ENCODE results near the gene TMEM63C. TPM values are rescaled to one million over a fixed set of nuclear protein-coding genes. Genes with fewer than 3 reads are reported as not detected.

TMEM63C gene
- total RNA-seq, 1 experiment from 2014 or later = 5.7 TPM

DNA sequence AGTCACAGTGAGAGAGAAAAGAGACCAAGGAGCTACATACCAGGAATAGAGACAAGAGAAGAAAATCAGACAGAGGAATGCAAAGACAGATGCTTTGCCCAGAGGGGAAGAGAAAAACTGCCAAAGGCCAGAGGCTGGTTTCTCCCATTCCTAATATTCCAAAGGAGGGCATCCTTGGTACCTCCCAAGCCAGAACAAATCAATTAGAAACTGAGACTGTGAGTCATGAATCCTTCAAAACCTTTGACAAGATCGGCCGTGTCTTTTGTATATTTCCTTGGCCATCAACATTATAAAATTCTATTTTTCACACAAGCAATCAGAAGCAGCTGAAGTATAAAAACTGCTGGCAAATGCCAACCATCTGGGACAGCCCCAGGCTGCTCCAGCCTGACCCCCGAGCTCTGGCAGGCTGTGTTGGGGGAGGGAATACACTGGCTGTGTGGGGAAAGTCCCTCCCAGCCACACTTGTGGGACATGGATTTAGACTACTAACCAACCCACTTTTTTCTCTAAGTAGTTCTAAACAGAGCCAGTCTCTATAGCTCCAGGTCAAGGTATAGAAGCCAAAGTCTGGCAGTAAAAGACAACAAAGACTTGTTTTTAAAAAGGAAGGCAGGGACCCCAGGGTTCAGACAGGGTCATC, 125.4 kb downstream of the TMEM63C start:
- H3K4me3 ChIP-seq (replicated peaks in 1 of 2; ENCODE audit: low read depth in 1 of 2, low read length in 2 of 2) = no peak overlapping the region
- POLR2A ChIA-PET = no interaction called here
- BruUV-seq (replicated peaks) = no TSS peak
- H3K79me2 ChIP-seq (ENCODE audit: insufficient read depth, low read length) = no peaks in the 10 kb centered on the region
- no peaks in the 10 kb centered on the region for H3K27me3 ChIP-seq (ENCODE audit: insufficient read depth, low read length)
- no peaks in the 10 kb centered on the region for H4K20me1 ChIP-seq (ENCODE audit: insufficient read depth)
- TF ChIP-seq POLR2A (IDR thresholded peaks at IDR 0.05; ENCODE audit: borderline replicate concordance, extremely low read depth, insufficient read depth, insufficient read length) = no peak
- no peak for TF ChIP-seq EZH2phosphoT487 (IDR thresholded peaks at IDR 0.05; ENCODE audit: borderline replicate concordance)
- no peak for TF ChIP-seq ZNF274 (IDR thresholded peaks at IDR 0.05; ENCODE audit: low read depth, low read length)
- TF ChIP-seq REST (IDR thresholded peaks at IDR 0.05; ENCODE audit: low read depth) = no peak
- TF ChIP-seq CBX3 (IDR thresholded peaks at IDR 0.05; ENCODE audit: low read depth) = no peak
- TF ChIP-seq ELF1 (IDR thresholded peaks at IDR 0.05; ENCODE audit: borderline replicate concordance, low read depth) = no peak
- no peak for TF ChIP-seq TCF7L2 (IDR thresholded peaks at IDR 0.05; ENCODE audit: borderline replicate concordance, extremely low read depth, insufficient read depth, insufficient read length)
- TF ChIP-seq CEBPB (IDR thresholded peaks at IDR 0.05; ENCODE audit: low read depth) = no peak
- no peak for TF ChIP-seq FOSL1 (IDR thresholded peaks at IDR 0.05; ENCODE audit: low read depth)
- no peak for TF ChIP-seq POLR2AphosphoS5 (IDR thresholded peaks at IDR 0.05; ENCODE audit: low read depth, low read length)
- no peak for TF ChIP-seq SP1 (IDR thresholded peaks at IDR 0.05; ENCODE audit: low read depth)
- TF ChIP-seq JUND (IDR thresholded peaks at IDR 0.05) = no peak
- TF ChIP-seq, protein P1, sequence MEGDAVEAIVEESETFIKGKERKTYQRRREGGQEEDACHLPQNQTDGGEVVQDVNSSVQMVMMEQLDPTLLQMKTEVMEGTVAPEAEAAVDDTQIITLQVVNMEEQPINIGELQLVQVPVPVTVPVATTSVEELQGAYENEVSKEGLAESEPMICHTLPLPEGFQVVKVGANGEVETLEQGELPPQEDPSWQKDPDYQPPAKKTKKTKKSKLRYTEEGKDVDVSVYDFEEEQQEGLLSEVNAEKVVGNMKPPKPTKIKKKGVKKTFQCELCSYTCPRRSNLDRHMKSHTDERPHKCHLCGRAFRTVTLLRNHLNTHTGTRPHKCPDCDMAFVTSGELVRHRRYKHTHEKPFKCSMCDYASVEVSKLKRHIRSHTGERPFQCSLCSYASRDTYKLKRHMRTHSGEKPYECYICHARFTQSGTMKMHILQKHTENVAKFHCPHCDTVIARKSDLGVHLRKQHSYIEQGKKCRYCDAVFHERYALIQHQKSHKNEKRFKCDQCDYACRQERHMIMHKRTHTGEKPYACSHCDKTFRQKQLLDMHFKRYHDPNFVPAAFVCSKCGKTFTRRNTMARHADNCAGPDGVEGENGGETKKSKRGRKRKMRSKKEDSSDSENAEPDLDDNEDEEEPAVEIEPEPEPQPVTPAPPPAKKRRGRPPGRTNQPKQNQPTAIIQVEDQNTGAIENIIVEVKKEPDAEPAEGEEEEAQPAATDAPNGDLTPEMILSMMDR (IDR thresholded peaks at IDR 0.05 in 2 of 3, conservative IDR thresholded peaks at IDR 0.05 in 1 of 3; ENCODE audit: borderline replicate concordance in 1 of 3, insufficient read depth in 1 of 3, low read depth in 2 of 3, low read length in 2 of 3) = no peak
- no peak for TF ChIP-seq SIN3A (IDR thresholded peaks at IDR 0.05; ENCODE audit: low read depth)
- TF ChIP-seq RAD21 (IDR thresholded peaks at IDR 0.05; ENCODE audit: low read depth) = no peak
- TF ChIP-seq MAX (IDR thresholded peaks at IDR 0.05) = no peak
- TF ChIP-seq ZFX (IDR thresholded peaks at IDR 0.05) = no peak
- no peak for TF ChIP-seq SRF (IDR thresholded peaks at IDR 0.05; ENCODE audit: low read depth)
- H3K27ac ChIP-seq (ENCODE audit: low read depth, low read length) = no peak overlapping the region
- H3K4me2 ChIP-seq (ENCODE audit: low read length) = no peak overlapping the region
- no peaks in the 10 kb centered on the region for H3K9me2 ChIP-seq (ENCODE audit: insufficient read depth)
- intact Hi-C loops (cut with micrococcal nuclease) = loop anchor here (5.0 kb wide), 1 partner anchor 435 kb away; no protein-coding TSS in a partner anchor
- H3K4me1 ChIP-seq (ENCODE audit: control insufficient read depth in 1 of 2, insufficient read depth in 2 of 2, low read length in 2 of 2) = peaks cover 19 to 22% of the 10 kb centered on the region in 2 experiments
- DNase-seq (ENCODE audit: low read depth, low spot score) (no peak), ATAC-seq (no peak)
- no peak overlapping the region for H3K9ac ChIP-seq (ENCODE audit: low read length)
- RAD21 ChIA-PET (ENCODE audit: low non-redundant PET in 1 of 2, low total read pairs in 2 of 2, uncharacterized antibody in 2 of 2, unreplicated experiment in 2 of 2) = no interaction called here
- no peak overlapping the region for H2AFZ ChIP-seq (ENCODE audit: low read depth, low read length, poor library complexity, severe bottlenecking)
- no peaks in the 10 kb centered on the region for H3K9me3 ChIP-seq (ENCODE audit: control insufficient read depth in 1 of 2, insufficient read depth in 1 of 2, low read depth in 1 of 2, low read length in 2 of 2)
- no peaks in the 10 kb centered on the region; a peak in 1 of 4 replicates for H3K36me3 ChIP-seq (ENCODE audit: control insufficient read depth in 1 of 2, insufficient read depth in 2 of 2, low read length in 2 of 2)
- CTCF ChIA-PET = interaction anchor here (1.8 kb wide), 1 partner anchor 9 kb away, joined by 18 read pairs; no protein-coding TSS in a partner anchor

Measured in HCT116 (cell line).